ENCODE measurements around the gene USP40.
"Not testable (repeated sequence)": the region's sequence is repeated elsewhere in the genome, so short reads cannot be mapped to it uniquely, and the experiment has no call there.

USP40 gene, protein sequence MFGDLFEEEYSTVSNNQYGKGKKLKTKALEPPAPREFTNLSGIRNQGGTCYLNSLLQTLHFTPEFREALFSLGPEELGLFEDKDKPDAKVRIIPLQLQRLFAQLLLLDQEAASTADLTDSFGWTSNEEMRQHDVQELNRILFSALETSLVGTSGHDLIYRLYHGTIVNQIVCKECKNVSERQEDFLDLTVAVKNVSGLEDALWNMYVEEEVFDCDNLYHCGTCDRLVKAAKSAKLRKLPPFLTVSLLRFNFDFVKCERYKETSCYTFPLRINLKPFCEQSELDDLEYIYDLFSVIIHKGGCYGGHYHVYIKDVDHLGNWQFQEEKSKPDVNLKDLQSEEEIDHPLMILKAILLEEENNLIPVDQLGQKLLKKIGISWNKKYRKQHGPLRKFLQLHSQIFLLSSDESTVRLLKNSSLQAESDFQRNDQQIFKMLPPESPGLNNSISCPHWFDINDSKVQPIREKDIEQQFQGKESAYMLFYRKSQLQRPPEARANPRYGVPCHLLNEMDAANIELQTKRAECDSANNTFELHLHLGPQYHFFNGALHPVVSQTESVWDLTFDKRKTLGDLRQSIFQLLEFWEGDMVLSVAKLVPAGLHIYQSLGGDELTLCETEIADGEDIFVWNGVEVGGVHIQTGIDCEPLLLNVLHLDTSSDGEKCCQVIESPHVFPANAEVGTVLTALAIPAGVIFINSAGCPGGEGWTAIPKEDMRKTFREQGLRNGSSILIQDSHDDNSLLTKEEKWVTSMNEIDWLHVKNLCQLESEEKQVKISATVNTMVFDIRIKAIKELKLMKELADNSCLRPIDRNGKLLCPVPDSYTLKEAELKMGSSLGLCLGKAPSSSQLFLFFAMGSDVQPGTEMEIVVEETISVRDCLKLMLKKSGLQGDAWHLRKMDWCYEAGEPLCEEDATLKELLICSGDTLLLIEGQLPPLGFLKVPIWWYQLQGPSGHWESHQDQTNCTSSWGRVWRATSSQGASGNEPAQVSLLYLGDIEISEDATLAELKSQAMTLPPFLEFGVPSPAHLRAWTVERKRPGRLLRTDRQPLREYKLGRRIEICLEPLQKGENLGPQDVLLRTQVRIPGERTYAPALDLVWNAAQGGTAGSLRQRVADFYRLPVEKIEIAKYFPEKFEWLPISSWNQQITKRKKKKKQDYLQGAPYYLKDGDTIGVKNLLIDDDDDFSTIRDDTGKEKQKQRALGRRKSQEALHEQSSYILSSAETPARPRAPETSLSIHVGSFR

DNA sequence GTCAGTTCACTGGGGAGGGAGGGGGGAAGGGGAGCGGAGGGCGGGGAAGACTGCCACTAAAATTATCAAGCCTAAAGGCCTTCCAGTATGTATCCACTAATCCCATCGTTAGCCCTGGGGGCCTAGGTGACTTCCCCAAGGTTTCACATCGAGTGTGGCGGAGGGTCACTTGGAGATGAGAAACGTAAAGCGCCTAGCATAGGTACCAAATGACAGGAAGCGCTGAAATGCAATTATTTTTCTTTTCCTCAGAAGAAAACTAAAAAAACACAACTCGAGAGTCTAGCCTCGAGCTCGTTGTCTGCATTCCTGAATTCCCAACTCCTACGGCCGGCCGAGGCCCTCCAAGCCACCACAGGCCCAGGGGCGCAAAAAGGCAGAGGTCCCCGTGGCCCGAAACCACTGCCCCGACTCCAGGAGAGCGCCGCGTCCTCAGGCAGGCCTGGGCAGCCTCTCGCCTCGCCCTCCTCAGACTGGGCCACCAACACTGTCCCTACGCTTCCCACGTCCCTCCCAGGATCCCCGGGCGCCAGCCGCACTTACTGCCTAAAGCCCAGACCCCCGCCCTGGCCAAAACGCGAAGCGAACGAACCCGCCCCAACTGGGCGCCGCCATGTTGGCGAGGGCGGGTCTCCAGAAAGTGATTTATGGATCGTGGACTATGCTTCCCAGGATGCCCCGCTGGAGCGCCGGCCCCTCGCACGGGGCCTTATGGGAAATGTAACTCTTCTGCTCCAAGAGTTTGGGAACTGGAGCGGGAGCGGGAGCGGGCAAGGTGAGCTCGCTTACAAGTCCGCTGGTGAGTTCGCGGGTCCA lies at the start of gene USP40:
USP40 (minus strand) TSS at position 642 of the 816 bp plus-strand sequence. CDS start 1,228 bp downstream, outside the sequence.
- peak; percentile 8 to 29 for DNase-seq (ENCODE audit: low read depth in 2 of 2)

DNA sequence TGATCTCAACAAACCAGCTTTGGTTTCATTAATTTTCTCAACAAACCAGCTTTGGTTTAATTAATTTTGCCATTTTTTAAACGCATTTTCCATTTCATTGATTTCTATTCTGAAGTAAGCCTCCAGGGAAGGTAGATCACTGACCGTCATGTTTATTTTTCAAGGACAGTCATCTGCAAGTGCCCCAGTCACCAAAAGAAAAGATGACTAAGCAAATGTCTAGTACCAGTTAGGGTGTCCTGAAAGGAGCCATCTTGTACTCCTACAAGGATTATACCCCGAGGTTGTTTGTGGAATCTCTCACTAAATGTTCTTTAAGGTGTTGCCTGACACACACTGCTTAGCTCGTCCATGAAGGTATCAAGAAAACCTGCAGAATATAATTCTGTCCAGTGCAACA lies 44.7 kb upstream of the USP40 start:
- no peak for DNase-seq (ENCODE audit: low read depth in 2 of 2)

DNA sequence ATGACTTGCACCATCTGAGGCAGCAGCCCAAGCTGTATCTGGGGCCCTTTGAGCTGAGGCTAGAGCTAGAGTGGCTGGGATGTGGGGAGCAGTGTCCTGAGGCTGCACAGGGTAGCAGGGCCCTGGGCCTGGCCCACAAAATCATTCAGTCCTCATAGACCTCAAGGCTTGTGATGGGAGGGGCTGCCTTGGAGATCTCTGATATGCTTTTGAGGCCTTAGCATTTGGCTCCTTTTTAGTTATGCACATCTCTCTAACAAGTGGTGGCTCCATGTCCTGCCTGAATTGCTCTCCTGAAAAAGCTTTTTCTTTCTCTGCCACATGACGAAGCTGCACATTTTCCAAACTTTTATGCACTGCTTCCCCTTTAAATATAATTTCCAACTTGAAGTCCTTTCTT lies 39.1 kb upstream of the USP40 start:
- no peak for DNase-seq (ENCODE audit: low read depth in 2 of 2)

DNA sequence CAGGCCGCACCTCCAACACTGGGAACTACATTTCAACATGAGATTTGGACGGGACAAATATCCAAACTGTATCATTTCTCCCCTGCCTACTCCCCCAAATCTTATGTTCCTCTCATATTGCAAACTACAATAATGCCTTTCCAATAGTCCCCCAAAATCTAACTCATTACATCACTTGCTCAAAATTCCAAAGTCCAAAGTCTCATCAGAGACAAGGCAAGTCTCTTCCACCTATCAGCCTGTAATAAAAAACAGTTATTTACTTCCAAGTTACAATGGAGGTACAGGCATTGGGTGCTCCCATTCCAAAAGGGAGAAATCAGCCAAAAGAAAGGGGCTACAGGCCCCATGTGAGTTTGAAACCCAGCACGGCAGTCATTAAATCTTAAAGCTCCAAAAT lies 38.2 kb upstream of the USP40 start:
- no peak for DNase-seq (ENCODE audit: low read depth in 2 of 2)

DNA sequence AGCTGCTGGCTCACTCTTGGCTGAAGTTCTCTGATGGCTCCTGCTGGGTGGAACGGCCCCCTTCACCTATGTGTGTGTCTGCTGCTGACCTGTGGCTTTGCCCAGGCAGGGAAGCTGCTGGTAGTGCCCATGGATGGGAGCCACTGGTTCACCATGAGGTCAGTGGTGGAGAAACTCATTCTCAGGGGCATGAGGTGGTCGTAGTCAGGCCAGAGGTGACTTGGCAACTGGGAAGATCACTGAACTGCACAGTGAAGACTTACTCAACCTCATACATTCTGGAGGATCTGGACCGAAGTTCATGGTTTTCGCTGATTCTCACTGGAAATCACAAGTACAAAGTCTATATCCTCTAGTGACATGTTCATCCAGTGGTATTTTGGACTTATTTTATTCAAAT lies 36.9 kb upstream of the USP40 start:
- DNase-seq (ENCODE audit: low read depth in 2 of 2), result no peak

DNA sequence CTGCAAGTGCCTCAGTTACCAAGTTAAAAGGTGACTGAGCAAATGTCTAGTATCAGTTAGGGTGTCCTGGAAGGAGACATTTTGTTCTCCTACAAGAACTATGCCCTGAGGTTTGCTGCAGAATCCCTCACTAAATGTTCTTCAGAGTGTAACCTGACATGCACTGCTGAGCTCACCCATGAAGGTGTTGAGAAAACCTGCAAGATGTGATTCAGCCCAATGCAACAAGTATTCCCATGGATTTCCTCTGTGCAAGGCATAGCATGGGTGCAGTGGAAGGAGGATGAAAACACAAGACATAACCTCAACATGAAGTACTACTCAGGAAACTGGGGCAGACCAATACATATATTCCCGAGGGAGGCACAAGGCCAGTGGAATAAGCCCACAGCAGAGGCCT lies 35.5 kb upstream of the USP40 start:
- DNase-seq (ENCODE audit: low read depth in 2 of 2), result no peak

DNA sequence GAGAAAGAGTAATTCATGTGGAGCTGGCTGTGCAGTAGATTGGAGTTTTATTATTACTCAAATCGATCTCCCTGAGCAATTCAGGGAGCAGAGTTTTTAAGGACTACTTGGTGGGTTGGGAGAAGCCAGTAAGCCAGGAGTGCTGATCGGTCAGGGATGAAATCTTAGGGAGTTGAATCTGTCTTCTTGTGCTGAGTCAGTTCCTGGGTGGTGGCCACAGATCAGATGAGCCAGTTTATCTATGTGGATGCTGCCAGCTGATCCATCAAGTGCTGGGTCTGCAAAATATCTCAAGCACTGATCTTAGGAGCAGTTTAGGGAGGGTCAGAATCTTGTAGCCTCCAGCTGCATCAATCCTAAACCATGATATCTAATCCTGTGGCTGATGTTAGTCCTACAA lies 33.8 kb upstream of the USP40 start:
- DNase-seq (ENCODE audit: low read depth in 2 of 2), result no peak

DNA sequence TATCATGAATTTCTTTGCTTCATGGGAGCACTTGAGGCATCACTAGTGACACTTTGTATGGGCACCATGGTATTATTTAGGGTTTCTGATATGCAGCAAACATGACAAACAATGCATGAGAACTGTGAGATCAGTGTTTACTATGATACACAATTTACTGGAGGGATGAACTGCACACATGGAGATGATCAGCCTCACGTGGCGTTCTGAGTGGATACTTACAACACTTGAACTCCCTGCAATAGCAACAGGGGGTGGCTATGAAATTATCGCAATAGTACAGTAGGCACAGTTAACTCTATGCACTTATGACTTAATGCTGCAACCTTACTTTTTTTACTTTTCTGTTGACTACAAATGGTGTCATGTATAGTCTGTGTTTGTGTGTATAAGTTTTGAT lies 32.4 kb upstream of the USP40 start:
- DNase-seq (ENCODE audit: low read depth in 2 of 2), result no peak

DNA sequence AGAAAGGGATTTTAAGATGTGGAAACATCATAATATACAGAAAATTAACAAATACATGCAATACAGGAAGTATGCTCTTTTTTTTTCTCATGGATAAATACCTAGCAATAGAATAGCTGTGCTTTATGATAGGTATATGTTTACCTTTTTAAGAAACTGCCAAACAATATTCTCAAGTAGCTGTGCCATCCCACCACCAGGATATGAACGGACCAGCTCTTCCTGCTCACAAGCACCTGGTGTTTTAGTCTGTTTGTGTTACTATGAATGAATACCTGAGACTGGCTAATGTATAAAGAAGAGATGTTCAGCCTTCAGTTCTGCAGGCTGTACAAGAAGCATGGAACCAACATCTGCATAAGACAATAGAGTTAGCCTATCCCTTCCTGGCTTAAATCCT lies 30.9 kb upstream of the USP40 start:
- no peak for DNase-seq (ENCODE audit: low read depth in 2 of 2)

DNA sequence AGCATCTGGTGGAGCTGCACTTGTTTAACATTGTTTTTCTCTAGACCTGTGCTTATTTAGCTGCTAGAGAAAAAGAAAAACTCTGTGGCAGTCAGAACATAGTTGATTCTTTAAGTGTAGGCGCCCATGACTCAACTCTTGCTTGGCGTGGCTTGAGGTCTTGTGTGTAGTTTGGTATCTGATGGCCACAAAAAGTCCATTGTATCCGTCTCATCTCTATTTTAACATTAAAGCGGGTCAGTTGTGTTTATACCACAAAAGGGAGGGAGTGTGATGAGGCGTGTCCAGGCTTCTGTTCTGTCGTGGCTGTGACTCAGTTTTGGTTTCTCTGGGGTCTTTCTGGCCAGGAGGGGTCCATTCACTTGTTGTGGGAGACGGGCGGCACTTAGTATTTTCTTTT lies 26.6 kb upstream of the USP40 start:
- DNase-seq (ENCODE audit: low read depth in 2 of 2), result no peak

DNA sequence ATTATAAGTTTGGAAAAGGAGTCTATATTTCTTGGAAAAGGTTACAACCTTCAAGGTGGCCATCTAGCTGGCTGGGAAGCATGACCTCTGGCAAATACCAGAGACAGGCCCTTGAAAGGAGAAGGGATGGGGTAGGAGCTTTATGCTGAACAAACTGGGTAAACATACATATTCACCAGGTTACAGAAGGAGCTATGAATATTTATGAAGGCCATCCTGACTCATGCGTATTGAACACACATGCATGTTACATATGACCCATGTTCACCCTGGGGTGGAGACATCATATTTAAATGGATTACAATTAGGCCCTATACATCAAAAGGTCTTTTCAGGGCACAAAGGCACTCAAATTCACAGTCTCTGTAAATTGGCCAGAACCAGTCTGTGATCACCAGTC lies 26.1 kb upstream of the USP40 start:
- not testable (repeated sequence) for DNase-seq (ENCODE audit: low read depth in 2 of 2)

DNA sequence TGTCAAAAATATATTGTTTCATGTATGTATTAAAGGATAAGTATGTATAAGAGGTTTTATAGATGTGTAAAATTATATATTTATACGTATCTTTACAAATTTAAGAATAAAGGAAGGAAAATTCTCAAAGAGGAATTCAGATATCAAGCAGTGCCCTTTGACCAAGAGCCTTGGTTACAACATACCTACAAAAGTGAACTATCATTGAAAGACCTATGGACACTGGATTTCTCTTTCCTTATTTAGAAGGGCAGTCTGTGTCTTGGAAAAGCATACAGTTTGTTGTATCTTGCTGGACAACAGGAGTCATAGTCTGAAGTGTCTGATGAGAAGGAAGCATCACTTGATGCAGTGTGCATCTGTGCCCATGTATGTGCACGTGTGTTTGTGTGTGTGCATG lies 21.8 kb upstream of the USP40 start:
- DNase-seq (ENCODE audit: low read depth in 2 of 2), result no peak

DNA sequence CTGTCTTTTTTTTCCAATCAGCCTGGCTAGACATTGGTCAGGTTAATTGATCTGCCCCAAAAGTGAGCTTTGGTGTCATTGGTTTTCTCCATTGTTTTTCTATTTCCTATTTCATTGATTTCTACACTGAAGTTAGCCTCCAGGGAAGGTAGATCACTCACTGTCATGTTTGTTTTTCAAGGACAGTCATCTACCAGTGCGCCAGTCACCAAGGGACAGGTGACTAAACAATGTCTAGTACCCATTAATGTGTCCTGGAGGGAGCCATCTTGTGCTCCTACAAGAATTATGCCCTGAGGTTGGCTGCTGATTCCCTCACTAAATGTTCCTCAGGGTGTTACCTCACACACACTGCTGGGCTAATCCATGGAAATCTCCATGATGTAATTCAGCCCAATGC lies 17.6 kb upstream of the USP40 start:
- no peak for DNase-seq (ENCODE audit: low read depth in 2 of 2)

DNA sequence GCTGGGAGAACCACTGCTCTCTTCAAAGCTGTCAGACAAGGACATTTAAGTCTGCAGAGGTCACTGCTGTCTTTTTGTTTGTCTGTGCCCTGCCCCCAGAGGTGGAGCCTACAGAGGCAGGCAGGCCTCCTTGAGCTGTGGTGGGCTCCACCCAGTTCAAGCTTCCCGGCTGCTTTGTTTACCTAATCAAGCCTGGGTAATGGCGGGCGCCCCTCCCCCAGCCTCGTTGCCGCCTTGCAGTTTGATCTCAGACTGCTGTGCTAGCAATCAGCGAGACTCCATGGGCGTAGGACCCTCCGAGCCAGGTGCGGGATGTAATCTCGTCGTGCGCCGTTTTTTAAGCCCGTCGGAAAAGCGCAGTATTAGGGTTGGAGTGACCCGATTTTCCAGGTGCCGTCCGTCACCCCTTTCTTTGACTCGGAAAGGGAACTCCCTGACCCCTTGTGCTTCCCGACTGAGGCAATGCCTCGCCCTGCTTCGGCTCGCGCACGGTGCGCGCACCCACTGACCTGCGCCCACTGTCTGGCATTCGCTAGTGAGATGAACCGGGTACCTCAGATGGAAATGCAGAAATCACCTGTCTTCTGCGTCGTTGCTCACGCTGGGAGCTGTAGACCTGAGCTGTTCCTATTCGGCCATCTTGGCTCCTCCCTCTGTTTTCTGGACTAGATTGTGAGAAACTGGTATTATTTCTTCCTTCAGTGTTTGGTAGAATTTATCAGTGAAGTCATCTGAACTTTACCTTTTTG lies 16.8 kb upstream of the USP40 start:
- not testable (repeated sequence) for DNase-seq (ENCODE audit: low read depth in 2 of 2)

DNA sequence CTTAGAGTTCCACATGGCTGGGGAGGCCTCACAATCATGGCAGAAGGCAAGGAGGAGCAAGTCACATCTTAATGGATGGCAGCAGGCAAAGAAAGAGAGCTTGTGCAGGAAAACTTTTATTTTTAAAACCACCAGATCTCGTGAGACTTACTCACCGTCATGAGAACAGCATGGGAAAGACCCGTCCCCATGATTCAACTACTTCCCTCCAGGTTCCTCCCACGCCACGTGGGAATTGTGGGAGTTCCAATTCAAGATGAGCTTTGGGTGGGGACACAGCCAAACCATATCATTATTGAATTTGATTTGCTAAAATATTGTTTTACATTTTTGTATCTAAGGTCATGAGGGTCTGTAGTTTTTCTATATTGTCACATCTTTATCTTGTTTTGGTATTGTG lies 10.8 kb upstream of the USP40 start:
- DNase-seq (ENCODE audit: low read depth in 2 of 2), result not testable (repeated sequence)

DNA sequence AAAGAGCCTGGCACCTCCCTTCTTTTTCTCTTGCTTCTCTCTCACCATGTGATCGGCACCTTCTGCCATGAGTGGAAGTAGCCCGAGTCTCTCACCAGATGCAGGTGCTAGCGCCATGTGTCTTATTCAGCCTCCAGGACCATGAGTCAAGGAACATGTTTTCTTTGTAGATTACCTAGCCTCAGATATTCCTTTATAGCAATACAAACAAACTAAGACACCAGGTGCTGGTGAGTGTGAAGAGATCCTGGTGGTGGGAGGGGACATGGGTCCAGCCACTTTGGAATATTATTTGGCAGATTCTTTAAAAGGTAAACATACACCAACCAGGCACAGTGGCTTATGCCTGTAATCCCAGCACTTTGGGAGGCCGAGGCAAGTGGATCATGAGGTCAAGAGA lies 5.9 kb upstream of the USP40 start:
- DNase-seq (ENCODE audit: low read depth in 2 of 2), result no peak

DNA sequence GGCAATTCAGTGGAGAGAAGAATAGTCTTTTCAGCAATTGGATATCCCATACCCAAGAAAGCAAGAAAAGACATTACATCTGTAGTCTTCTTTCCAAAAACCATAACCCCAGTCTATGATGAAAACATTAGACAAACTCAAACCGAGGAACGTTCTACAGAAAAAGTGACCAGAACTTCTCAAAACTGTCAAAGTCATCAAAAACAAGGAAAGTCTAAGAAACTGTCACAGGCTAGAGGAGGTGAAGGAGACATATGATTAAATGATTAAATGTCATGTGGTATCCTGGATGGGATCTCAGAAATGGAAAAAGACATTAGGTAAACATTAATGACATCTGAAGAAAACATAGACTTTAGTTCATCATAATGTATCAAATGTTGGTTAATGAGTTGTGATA lies 4.9 kb upstream of the USP40 start:
- DNase-seq (ENCODE audit: low read depth in 2 of 2), result no peak

DNA sequence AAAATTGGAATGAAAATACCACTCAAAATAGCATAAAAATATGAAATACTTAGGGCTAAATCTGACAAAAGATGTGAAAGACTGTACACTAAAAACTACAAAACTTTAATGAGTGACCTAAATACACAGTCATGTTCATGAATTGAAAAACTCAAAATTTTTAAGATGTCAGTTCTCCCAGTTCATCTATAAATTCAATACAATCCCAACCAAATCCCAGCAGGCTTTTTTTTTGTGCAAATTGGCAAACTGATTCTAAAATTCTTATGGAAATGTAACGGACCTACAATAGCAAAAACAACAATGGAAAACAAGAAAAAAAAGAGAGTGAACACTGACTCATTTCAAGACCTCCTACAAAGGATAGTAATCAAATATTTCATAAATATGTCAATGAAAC lies 4.4 kb upstream of the USP40 start:
- no peak for DNase-seq (ENCODE audit: low read depth in 2 of 2)

DNA sequence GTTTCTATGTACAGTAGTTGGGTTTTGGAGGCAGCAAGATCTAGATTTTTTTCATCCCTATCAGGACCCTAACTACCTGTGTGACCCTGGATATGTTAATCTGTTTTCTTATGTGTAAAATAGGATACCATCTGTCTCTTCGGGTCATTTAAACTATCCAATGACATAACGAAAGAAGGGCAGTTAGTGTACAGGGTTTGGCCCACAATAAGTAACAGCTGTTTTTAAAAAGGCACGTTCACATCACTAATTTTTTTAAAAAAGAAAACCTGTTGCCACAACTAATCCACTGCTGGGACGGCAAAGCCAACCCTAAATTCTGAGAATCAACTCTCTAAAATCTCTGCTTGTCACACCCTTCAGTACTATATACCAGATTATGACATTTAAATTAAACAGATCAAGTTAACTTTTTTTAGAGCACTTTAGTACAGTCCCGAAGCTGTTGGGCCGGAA lies 869 bp downstream of the USP40 start:
- DNase-seq (ENCODE audit: low read depth in 2 of 2), result no peak

DNA sequence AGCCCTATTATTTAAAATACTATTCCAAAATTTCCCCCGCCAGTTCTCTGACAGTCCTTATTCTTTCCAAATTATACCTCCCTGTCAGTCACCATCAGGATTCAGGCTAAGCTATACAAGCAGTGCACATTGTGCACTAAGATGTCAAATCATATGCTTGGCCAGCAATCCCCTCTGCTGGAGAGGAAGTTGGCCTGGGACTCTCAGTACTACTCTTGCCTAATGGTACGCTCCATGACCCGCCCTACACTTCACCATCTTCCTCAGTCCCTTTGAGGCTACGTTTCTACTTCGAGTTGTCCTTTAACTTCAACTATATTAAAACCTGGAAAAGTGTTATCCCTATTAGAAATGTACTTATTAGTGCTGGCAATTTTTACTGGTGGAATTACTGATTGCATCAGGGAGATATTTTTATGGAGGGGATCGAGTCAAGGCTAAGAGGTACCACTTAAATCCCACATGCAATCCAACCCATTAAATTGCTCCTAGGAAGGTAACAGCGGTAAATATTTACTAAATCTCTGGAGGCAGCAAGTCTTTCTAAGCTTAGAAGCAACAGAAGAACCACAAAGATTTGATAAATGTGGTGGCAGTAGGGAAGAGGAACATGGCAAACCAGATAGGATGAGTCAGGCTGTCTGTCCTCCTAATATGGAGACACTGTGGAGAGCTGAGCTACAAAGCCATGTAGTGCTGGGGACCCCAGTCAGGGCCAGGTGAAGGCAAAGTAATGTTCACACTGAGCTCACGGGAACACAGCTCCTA lies 2.7 kb downstream of the USP40 start:
- DNase-seq (ENCODE audit: low read depth in 2 of 2), result no peak

All from stimulated activated CD4-positive, alpha-beta T cell treated with anti-CD3 and anti-CD28 coated beads, Interleukin-1b, Interleukin-23, amount 100 ng/mL, for 1 hour (primary cell).